Kidney (tissue), 14 donors: ENCODE data around the gene HRAS. TPM values are rescaled to one million over a fixed set of nuclear protein-coding genes. Genes with fewer than 3 reads are reported as not detected.

Source experiments
- DNase-seq, 5 donors: peaks; one replicate each; pipeline ENCODE4 v3.0.0-alpha.2; 2013 to 2020
- FAIRE-seq: peaks from 2 replicates; lab custom pipeline; 2012; peaks lifted over from hg19 to GRCh38; lab: Jason Lieb, UNC
- H3K27ac ChIP-seq, 2 donors: one replicate each; pipeline ENCODE4 v1.7.0; 2013; ENCODE audit warnings: low read depth in 2 of 2, low read length in 2 of 2, inconsistent platforms in 1 of 2
- H3K27me3 ChIP-seq: one replicate; pipeline ENCODE4 v1.7.1; 2013; ENCODE audit warnings: low read length, inconsistent platforms; ENCODE audit not compliant: control insufficient read depth, insufficient read depth
- H3K36me3 ChIP-seq, 3 donors: one replicate each; pipeline versions ENCODE4 v1.7.0 to v1.7.1; 2013; ENCODE audit warnings: low read length in 3 of 3, control low read depth in 1 of 3, inconsistent platforms in 1 of 3; ENCODE audit not compliant: insufficient read depth in 3 of 3, control insufficient read depth in 2 of 3
- H3K4me1 ChIP-seq, 3 donors: one replicate each; pipeline versions ENCODE4 v1.7.0 to v1.7.1; 2013; ENCODE audit warnings: low read length in 3 of 3, inconsistent platforms in 1 of 3, low read depth in 1 of 3; ENCODE audit not compliant: control insufficient read depth in 2 of 3, insufficient read depth in 2 of 3
- H3K4me3 ChIP-seq, 3 donors: one replicate each; pipeline versions ENCODE4 v1.7.0 to v1.8.1; 2013; ENCODE audit warnings: low read length in 3 of 3, control low read depth in 1 of 3, inconsistent platforms in 1 of 3
- H3K9ac ChIP-seq, 3 donors: one replicate each; pipeline versions ENCODE4 v1.7.0 to v1.7.1; 2013; ENCODE audit warnings: low read length in 3 of 3, control low read depth in 1 of 3, inconsistent platforms in 1 of 3
- H3K9me3 ChIP-seq, 3 donors: one replicate each; pipeline versions ENCODE4 v1.7.0 to v1.7.1; 2013; ENCODE audit warnings: low read length in 3 of 3, control low read depth in 1 of 3, inconsistent platforms in 1 of 3; ENCODE audit not compliant: control insufficient read depth in 2 of 3, insufficient read depth in 1 of 3
- CTCF ChIP-seq: IDR thresholded peaks from 3 replicates; pipeline ENCODE4 v1.5.1; 2012; ENCODE audit warnings: mild to moderate bottlenecking, moderate library complexity, borderline replicate concordance; ENCODE audit not compliant: insufficient read depth; ENCODE audit errors: extremely low read depth
- intact Hi-C: fragments of 100-400 bp; cut with DNase I; formaldehyde crosslinking; loops from one replicate; pipeline ENCODE4 v1.11.1; 2022
- polyA plus RNA-seq: library from polyadenylated mRNA; stranded (reverse); fragments of 350-450 nt; fragmentation: Illumina TruSeq; extraction: RNeasy Lipid Tissue Mini Kit (QIAGEN cat#74804); gene quantifications from one replicate; pipeline ENCODE4 v1.2.3, GENCODE V29; 2014; ENCODE audit warnings: low read depth, low replicate concordance; ENCODE audit not compliant: insufficient read depth
- total RNA-seq: library from RNA; stranded (reverse); fragmentation: NEBNext Ultra II Directional; extraction: Animal tissue kit (Norgen Biotek cat#: 25700); gene quantifications from one replicate; pipeline ENCODE4 v1.2.1, GENCODE V29; 2021
- donor health status: control.
- donor health status: control.
- donor health status: control.
- donor health status: control.
- donor health status: control.
- donor health status: DM: yes; HTN: yes; CAD: no.
- donor health status: Normal renal cell carcinoma (clear cell type).

HRAS gene
- total and polyA plus RNA-seq, 2 donors from 2014 or later = 66.1 to 100 TPM

- peaks cover 0 to 14% (median 0%) of the 10 kb centered on the region in 3 donors for H3K4me1 ChIP-seq
- H3K9ac ChIP-seq = no peak overlapping the region
- FAIRE-seq = no peak
- H3K36me3 ChIP-seq = no peaks in the 10 kb centered on the region
- no peak overlapping the region for H3K27ac ChIP-seq
- TF ChIP-seq CTCF = no peak
- peak in 2 of 5 donors; percentile 45 to 66 for DNase-seq
- H3K27me3 ChIP-seq = no peaks in the 10 kb centered on the region
- intact Hi-C loops = no loop called here
- H3K4me3 ChIP-seq = no peak overlapping the region
- no peaks in the 10 kb centered on the region for H3K9me3 ChIP-seq
These were observed 5.4 kb upstream of the HRAS start for GRCh38 chr11:540583-541432.

- peaks cover 0 to 14% (median 0%) of the 10 kb centered on the region in 3 donors for H3K4me1 ChIP-seq
- H3K27me3 ChIP-seq = no peaks in the 10 kb centered on the region
- no peaks in the 10 kb centered on the region for H3K36me3 ChIP-seq
- intact Hi-C loops = no loop called here
- no peak for TF ChIP-seq CTCF
- DNase-seq = peak in 1 of 5 donors; percentile 56
- H3K9ac ChIP-seq = no peak overlapping the region
- FAIRE-seq = no peak
- no peak overlapping the region for H3K4me3 ChIP-seq
- H3K9me3 ChIP-seq = no peaks in the 10 kb centered on the region
- no peak overlapping the region for H3K27ac ChIP-seq
These were observed 4.7 kb upstream of the HRAS start for GRCh38 chr11:539971-540481.

GRCh38 chr11:538431-539051 lies 3.2 kb upstream of the HRAS start:
- Histone ChIP-seq H3K9me3 (no peaks in the 10 kb centered on the region), H3K4me3 (no peak overlapping the region), H3K4me1 (peaks cover 0 to 23% (median 4%) of the 10 kb centered on the region in 3 donors), H3K27ac (no peak overlapping the region), H3K27me3 (no peaks in the 10 kb centered on the region), H3K36me3 (no peaks in the 10 kb centered on the region), H3K9ac (no peak overlapping the region)
- intact Hi-C loops = no loop called here
- DNase-seq (peak in 1 of 5 donors; percentile 45), FAIRE-seq (no peak)
- TF ChIP-seq CTCF = no peak
